GM12878 (cell line): ENCODE results near the gene HDHD2.

Experiments used
- EZH2 ChIP-seq: IDR thresholded peaks from 2 replicates; pipeline ENCODE4 v1.6.1; 2012; ENCODE audit warnings: low read depth, mild to moderate bottlenecking, control low read depth, inconsistent platforms, low read length, borderline replicate concordance; ENCODE audit not compliant: control insufficient read depth
- TF ChIP-seq, protein P1 (sequence below): IDR thresholded peaks from 2 replicates; pipeline ENCODE4 v1.6.1; 2011; ENCODE audit warnings: mild to moderate bottlenecking, low read depth, low read length, moderate library complexity; ENCODE audit not compliant: insufficient replicate concordance

DNA sequence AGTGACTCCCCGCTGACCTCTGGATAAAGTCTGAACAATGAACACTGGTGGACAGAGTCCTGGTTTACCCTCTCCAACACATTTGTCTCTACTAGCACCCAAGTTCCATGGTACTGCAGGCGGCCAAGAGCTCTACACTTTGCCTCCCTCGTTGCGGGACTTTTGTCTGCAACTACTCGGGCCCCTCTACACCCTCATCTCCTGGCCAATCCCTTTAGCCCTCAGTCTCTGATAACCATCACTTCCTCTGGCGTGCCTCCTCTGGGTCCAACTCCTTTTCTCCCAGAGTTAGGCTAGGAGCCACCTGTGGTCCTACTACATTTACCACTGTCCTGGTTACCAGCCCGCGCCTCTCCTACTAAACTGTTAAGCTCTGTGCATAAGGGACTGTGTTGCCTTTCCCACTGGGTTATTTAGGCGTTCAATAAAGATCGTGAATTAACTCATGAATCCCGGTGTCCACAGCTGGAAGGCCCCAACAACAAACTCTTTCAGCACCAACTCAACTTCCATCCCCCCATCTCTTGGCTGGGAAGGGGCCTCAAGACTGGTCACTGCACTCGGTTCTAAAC is 757 bp downstream of the HDHD2 start:
- no peak for TF ChIP-seq EZH2
- TF ChIP-seq, protein P1, sequence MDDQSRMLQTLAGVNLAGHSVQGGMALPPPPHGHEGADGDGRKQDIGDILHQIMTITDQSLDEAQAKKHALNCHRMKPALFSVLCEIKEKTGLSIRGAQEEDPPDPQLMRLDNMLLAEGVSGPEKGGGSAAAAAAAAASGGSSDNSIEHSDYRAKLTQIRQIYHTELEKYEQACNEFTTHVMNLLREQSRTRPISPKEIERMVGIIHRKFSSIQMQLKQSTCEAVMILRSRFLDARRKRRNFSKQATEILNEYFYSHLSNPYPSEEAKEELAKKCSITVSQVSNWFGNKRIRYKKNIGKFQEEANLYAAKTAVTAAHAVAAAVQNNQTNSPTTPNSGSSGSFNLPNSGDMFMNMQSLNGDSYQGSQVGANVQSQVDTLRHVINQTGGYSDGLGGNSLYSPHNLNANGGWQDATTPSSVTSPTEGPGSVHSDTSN = no peak
